Measurements from ENCODE around the gene C7orf57. TPM values are rescaled to one million over a fixed set of nuclear protein-coding genes. Genes with fewer than 3 reads are reported as not detected.

The C7orf57 gene
- total RNA-seq, 1 donor from 2014 or later = 0.53 TPM

- FAIRE-seq = no peak
- no peak for TF ChIP-seq CTCF (IDR thresholded peaks at IDR 0.05; ENCODE audit: insufficient read depth, low read length, severe bottlenecking)
Measured at GRCh38 chr7:48058990-48059389, 23.6 kb downstream of the C7orf57 start.

GRCh38 chr7:48059706-48060105, 24.4 kb downstream of the C7orf57 start:
- no peak for TF ChIP-seq CTCF (IDR thresholded peaks at IDR 0.05; ENCODE audit: insufficient read depth, low read length, severe bottlenecking)
- Histone ChIP-seq H3K36me3 (ENCODE audit: control insufficient read depth, insufficient read depth, low read length) (no peaks in the 10 kb centered on the region), H3K4me3 (ENCODE audit: low read depth, low read length) (no peak overlapping the region), H3K27me3 (ENCODE audit: control insufficient read depth, insufficient read depth, low read length) (no peaks in the 10 kb centered on the region)
- no peak for DNase-seq (ENCODE audit: low read depth)
- no peak for FAIRE-seq

More at GRCh38 chr7:48058990-48059389, 23.6 kb downstream of the C7orf57 start:
- no peak for DNase-seq (ENCODE audit: low read depth)
- no peaks in the 10 kb centered on the region for H3K27me3 ChIP-seq (ENCODE audit: control insufficient read depth, insufficient read depth, low read length)
- H3K36me3 ChIP-seq (ENCODE audit: control insufficient read depth, insufficient read depth, low read length) = no peaks in the 10 kb centered on the region
- H3K4me3 ChIP-seq (ENCODE audit: low read depth, low read length) = no peak overlapping the region

GRCh38 chr7:48063985-48064384, 28.6 kb downstream of the C7orf57 start:
- FAIRE-seq = no peak
- no peaks in the 10 kb centered on the region for H3K36me3 ChIP-seq (ENCODE audit: control insufficient read depth, insufficient read depth, low read length)

GRCh38 chr7:48067475-48067874, 32.1 kb downstream of the C7orf57 start:
- Histone ChIP-seq H3K36me3 (ENCODE audit: control insufficient read depth, insufficient read depth, low read length) (no peaks in the 10 kb centered on the region), H3K27me3 (ENCODE audit: control insufficient read depth, insufficient read depth, low read length) (no peaks in the 10 kb centered on the region), H3K4me3 (ENCODE audit: low read depth, low read length) (no peak overlapping the region)
- FAIRE-seq (no peak), DNase-seq (ENCODE audit: low read depth) (no peak)
- no peak for TF ChIP-seq CTCF (IDR thresholded peaks at IDR 0.05; ENCODE audit: insufficient read depth, low read length, severe bottlenecking)

More at GRCh38 chr7:48063985-48064384, 28.6 kb downstream of the C7orf57 start:
- Histone ChIP-seq H3K4me3 (ENCODE audit: low read depth, low read length) (no peak overlapping the region), H3K27me3 (ENCODE audit: control insufficient read depth, insufficient read depth, low read length) (no peaks in the 10 kb centered on the region)
- no peak for DNase-seq (ENCODE audit: low read depth)
- no peak for TF ChIP-seq CTCF (IDR thresholded peaks at IDR 0.05; ENCODE audit: insufficient read depth, low read length, severe bottlenecking)

- DNase-seq (ENCODE audit: low read depth) (no peak), FAIRE-seq (no peak)
- H3K27me3 ChIP-seq (ENCODE audit: control insufficient read depth, insufficient read depth, low read length) = no peaks in the 10 kb centered on the region
- H3K4me3 ChIP-seq (ENCODE audit: low read depth, low read length) = no peak overlapping the region
- no peak for TF ChIP-seq CTCF (IDR thresholded peaks at IDR 0.05; ENCODE audit: insufficient read depth, low read length, severe bottlenecking)
- no peaks in the 10 kb centered on the region for H3K36me3 ChIP-seq (ENCODE audit: control insufficient read depth, insufficient read depth, low read length)
Measured at GRCh38 chr7:48074204-48074654, 38.9 kb downstream of the C7orf57 start.

- Histone ChIP-seq H3K4me3 (ENCODE audit: low read depth, low read length) (no peak overlapping the region), H3K36me3 (ENCODE audit: control insufficient read depth, insufficient read depth, low read length) (no peaks in the 10 kb centered on the region), H3K27me3 (ENCODE audit: control insufficient read depth, insufficient read depth, low read length) (no peaks in the 10 kb centered on the region)
- no peak for DNase-seq (ENCODE audit: low read depth)
- TF ChIP-seq CTCF (IDR thresholded peaks at IDR 0.05; ENCODE audit: insufficient read depth, low read length, severe bottlenecking) = no peak
- no peak for FAIRE-seq
Measured at GRCh38 chr7:48077423-48077822, 42.1 kb downstream of the C7orf57 start.

Measured in bronchial epithelial cell (primary cell).